GM13976 (cell line): Measurements from ENCODE around the gene GLI1.

Experiments
- DNase-seq: peaks from one replicate; pipeline ENCODE4 v3.0.0; 2012; ENCODE audit warnings: low spot score
- in situ Hi-C: fragments of 300-500 bp; cut with MboI; formaldehyde crosslinking; loops from one replicate; pipeline ENCODE4 v1.12.0; 2022; ENCODE audit warnings: low sequenced_read_pairs, mixed read lengths, inconsistent platforms; ENCODE audit not compliant: unreplicated experiment
- TF ChIP-seq, protein P1 (sequence below): IDR thresholded peaks from 2 replicates; pipeline ENCODE4 v1.5.1; 2012; ENCODE audit warnings: borderline replicate concordance, mild to moderate bottlenecking; ENCODE audit not compliant: insufficient read depth; ENCODE audit errors: extremely low read depth, missing control alignments, control extremely low read depth

The GLI1 gene

DNA sequence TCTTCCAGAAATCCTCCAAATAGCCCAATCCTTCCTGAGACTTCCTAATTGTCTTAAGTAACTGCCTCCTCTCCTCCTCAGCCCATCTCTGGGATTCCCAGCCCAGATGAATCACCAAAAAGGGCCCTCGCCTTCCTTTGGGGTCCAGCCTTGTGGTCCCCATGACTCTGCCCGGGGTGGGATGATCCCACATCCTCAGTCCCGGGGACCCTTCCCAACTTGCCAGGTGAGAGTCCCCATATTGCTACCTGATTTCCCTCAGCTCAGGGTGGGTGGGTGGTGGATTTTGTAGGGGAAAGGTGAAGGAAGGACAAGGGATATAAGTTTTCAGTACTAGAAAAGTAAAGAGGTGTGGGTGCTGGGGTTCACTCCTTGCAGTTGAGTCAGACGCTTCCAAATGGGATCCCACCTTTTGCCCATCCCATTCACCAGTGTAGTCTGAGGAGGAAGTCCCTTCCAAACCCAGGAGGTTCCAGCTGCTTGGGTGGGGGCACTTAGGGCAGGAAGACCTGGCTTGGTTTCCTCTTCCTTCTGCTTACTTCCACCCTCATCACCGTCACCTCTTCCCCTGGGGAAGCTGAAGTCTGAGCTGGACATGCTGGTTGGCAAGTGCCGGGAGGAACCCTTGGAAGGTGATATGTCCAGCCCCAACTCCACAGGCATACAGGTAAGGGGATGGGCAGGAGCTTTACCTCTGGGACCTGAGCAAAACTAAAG, 5.6 kb downstream of the GLI1 start:
- TF ChIP-seq, protein P1, sequence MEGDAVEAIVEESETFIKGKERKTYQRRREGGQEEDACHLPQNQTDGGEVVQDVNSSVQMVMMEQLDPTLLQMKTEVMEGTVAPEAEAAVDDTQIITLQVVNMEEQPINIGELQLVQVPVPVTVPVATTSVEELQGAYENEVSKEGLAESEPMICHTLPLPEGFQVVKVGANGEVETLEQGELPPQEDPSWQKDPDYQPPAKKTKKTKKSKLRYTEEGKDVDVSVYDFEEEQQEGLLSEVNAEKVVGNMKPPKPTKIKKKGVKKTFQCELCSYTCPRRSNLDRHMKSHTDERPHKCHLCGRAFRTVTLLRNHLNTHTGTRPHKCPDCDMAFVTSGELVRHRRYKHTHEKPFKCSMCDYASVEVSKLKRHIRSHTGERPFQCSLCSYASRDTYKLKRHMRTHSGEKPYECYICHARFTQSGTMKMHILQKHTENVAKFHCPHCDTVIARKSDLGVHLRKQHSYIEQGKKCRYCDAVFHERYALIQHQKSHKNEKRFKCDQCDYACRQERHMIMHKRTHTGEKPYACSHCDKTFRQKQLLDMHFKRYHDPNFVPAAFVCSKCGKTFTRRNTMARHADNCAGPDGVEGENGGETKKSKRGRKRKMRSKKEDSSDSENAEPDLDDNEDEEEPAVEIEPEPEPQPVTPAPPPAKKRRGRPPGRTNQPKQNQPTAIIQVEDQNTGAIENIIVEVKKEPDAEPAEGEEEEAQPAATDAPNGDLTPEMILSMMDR, result no peak
- no peak for DNase-seq
- in situ Hi-C loops, result no loop called here

DNA sequence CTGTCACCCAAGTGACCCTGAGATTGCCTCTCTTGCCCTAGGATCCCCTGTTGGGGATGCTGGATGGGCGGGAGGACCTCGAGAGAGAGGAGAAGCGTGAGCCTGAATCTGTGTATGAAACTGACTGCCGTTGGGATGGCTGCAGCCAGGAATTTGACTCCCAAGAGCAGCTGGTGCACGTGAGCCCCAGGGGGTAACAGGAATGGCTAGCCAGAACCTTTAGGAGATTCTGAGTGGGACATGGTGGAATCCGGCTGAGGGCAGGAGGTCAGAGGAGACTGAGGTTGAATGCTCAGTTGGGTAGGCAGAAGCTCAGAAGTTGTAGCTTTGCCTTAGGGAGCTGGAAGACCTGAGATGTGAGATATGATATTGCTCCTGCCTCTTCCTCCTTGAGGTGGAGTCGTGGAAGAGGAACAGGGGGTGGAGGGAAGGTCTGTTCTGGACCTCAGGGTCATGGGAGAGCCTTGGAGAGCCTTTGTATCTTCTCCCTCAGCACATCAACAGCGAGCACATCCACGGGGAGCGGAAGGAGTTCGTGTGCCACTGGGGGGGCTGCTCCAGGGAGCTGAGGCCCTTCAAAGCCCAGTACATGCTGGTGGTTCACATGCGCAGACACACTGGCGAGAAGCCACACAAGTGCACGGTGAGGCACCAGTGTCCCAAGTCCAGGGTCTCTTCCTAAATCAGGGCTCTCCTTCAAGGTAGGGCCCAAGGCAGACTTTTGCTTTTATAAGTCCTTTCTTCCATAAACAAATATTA, 6.3 kb downstream of the GLI1 start:
- in situ Hi-C loops, result no loop called here
- no peak for DNase-seq
- TF ChIP-seq, protein P1, result no peak

DNA sequence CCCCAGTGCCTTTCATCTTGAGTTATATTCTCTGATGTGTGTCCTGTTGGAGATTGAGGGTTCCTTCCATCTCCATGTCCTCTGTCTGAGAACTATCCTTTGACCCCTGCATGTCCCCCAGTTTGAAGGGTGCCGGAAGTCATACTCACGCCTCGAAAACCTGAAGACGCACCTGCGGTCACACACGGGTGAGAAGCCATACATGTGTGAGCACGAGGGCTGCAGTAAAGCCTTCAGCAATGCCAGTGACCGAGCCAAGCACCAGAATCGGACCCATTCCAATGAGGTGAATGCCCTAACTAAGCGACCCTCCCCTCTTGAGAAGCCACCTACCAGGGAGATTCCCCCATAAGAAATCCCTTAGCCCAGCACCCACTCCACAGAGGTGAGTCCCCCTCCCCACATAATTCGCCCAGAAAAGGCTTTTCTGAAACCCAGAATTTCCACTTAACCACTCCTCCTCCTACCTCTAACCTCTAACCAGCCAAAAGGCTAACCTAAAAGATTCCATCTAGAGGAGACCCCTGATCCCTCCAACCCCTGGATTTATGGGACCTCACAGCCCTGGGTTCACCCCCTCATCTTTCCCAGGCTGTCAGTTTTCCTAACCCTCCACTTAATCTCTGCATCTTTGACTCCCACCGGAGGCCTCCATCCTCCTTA, 7.8 kb downstream of the GLI1 start:
- TF ChIP-seq, protein P1, result no peak
- in situ Hi-C loops, result no loop called here
- no peak for DNase-seq

DNA sequence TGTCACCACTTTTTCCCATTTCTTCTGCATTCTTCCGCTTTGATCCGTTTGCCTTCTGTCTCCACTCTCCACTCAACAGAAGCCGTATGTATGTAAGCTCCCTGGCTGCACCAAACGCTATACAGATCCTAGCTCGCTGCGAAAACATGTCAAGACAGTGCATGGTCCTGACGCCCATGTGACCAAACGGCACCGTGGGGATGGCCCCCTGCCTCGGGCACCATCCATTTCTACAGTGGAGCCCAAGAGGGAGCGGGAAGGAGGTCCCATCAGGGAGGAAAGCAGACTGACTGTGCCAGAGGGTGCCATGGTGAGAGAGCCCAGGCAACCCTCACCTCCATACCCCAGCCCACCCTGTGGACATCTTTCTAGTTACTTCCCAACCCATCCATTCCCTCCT, 8.3 kb downstream of the GLI1 start:
- in situ Hi-C loops, result no loop called here
- TF ChIP-seq, protein P1, result no peak
- no peak for DNase-seq

DNA sequence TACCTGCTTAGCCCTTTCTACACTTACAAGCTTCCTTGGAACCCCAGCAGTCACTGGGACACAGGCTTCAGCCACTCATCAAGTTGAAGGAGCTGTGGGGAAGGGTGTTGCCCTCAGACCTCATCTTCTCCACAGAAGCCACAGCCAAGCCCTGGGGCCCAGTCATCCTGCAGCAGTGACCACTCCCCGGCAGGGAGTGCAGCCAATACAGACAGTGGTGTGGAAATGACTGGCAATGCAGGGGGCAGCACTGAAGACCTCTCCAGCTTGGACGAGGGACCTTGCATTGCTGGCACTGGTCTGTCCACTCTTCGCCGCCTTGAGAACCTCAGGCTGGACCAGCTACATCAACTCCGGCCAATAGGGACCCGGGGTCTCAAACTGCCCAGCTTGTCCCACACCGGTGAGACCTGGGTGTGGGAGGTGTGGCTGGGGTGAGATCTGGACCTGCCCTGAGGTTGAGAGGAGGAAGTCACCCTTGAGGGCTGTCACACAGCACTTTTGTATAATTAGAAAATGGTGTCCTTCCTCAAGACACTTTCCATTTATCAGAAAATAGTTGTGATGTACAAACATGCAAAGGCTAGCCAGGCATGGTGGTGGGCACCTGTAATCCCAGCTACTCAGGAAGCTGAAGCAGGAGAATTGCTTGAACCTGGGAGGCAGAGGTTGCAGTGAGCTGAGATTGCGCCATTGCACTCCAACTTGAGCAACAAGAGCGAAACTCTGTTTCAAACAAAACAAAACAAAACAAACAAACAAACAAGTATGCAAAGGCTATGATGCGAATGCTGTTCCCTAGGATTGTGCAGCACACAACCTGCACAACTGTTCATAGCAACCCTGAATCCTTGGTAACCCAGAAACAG, 9.9 kb downstream of the GLI1 start:
- in situ Hi-C loops, result no loop called here

More for the DNA sequence above, 9.9 kb downstream of the GLI1 start:
- no peak for DNase-seq
- TF ChIP-seq, protein P1, result no peak
